ENCODE measurements around the gene SKA3.

SKA3 gene

DNA sequence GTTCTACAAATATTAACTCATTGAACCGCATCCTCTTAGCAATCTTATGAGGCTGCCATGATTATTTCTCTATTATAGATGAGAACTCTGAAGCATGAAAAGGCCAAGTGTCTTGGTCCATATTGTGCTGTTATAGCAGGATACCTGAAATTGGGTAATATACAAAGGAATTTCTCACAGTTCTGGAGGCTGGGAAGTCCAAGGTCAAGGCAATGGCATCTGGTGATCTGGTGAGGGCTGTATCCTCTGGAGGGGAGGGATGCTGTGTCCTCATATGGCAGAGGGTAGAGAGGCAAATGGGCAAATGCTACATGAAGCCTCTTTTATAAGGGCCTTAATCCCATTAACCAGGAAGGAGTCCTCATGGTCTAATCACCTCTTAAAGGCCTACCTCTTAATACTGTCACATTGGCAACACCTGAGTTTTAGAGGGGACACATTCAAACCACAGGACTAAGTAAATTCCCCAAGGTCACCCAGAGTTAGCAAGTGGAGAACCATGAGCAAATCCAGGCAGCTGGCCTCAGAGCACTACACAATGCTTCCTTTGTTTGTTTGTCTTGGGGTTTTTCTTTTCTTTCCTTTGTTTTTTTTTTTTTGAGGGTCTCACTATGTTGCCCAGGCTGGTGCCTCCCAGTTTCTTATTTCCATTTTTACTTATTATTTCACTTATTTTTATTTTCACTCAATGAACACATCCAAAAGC is 59.1 kb downstream of the SKA3 start:
- no peaks in the 10 kb centered on the region for H3K27me3 ChIP-seq (ENCODE audit: insufficient read depth, low read length)
- H3K27ac ChIP-seq (ENCODE audit: low read depth, low read length) = no peak overlapping the region
- H3K79me2 ChIP-seq (ENCODE audit: control insufficient read depth, insufficient read depth, low read length, unreplicated experiment) = no peaks in the 10 kb centered on the region
- H3K36me3 ChIP-seq (ENCODE audit: insufficient read depth, low read length) = no peaks in the 10 kb centered on the region
- no peak overlapping the region for H3K4me3 ChIP-seq (ENCODE audit: low read depth, low read length)
- no peaks in the 10 kb centered on the region for H3K4me1 ChIP-seq (ENCODE audit: control insufficient read depth, insufficient read depth, low read length, unreplicated experiment)
- H2AFZ ChIP-seq (ENCODE audit: low read length, unreplicated experiment) = no peak overlapping the region

DNA sequence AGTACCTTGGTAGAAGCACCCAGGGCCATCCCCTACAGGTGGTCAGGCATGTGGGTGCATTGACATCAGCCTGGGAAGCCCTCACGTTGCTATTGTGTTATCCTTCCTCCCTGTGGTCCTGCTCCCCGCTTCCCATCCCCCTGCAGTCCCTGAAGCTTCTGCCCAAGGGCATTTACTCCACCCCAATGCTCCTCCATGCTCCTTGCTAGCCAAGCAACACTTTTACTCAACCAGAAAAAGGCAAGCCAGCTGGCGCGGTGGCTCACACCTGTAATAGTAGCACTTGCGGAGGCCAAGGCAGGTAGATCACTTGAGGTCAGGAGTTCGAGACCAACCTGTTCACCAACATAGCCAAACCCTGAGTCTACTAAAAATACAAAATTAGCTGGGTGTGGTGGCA is 60.2 kb downstream of the SKA3 start:
- no peaks in the 10 kb centered on the region for H3K4me1 ChIP-seq (ENCODE audit: control insufficient read depth, insufficient read depth, low read length, unreplicated experiment)
- no peak overlapping the region for H3K4me3 ChIP-seq (ENCODE audit: low read depth, low read length)
- no peak overlapping the region for H2AFZ ChIP-seq (ENCODE audit: low read length, unreplicated experiment)
- no peaks in the 10 kb centered on the region for H3K36me3 ChIP-seq (ENCODE audit: insufficient read depth, low read length)
- no peaks in the 10 kb centered on the region for H3K27me3 ChIP-seq (ENCODE audit: insufficient read depth, low read length)
- no peak overlapping the region for H3K27ac ChIP-seq (ENCODE audit: low read depth, low read length)
- H3K79me2 ChIP-seq (ENCODE audit: control insufficient read depth, insufficient read depth, low read length, unreplicated experiment) = no peaks in the 10 kb centered on the region

DNA sequence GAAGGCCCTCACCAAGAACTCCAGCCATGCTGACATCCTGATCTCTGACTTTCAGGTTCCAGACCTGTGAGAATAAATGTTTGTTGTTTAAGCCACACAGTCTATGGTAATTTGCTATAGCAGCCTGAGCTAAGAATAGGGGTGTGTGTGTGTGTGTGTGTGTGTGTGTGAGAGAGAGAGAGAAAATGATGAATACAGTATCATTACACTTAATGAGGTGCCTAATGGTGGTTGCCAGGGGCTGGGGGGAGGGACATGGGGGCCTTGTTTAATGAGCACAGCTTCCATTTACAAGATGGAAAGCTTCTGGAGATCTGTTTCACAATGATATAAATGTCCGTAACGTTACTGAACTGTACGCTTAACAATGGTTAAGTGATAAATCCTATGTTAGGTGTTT is 61.1 kb downstream of the SKA3 start:
- Histone ChIP-seq H2AFZ (ENCODE audit: low read length, unreplicated experiment) (no peak overlapping the region), H3K36me3 (ENCODE audit: insufficient read depth, low read length) (no peaks in the 10 kb centered on the region), H3K27ac (ENCODE audit: low read depth, low read length) (no peak overlapping the region), H3K4me3 (ENCODE audit: low read depth, low read length) (no peak overlapping the region), H3K4me1 (ENCODE audit: control insufficient read depth, insufficient read depth, low read length, unreplicated experiment) (no peaks in the 10 kb centered on the region), H3K79me2 (ENCODE audit: control insufficient read depth, insufficient read depth, low read length, unreplicated experiment) (no peaks in the 10 kb centered on the region), H3K27me3 (ENCODE audit: insufficient read depth, low read length) (no peaks in the 10 kb centered on the region)

DNA sequence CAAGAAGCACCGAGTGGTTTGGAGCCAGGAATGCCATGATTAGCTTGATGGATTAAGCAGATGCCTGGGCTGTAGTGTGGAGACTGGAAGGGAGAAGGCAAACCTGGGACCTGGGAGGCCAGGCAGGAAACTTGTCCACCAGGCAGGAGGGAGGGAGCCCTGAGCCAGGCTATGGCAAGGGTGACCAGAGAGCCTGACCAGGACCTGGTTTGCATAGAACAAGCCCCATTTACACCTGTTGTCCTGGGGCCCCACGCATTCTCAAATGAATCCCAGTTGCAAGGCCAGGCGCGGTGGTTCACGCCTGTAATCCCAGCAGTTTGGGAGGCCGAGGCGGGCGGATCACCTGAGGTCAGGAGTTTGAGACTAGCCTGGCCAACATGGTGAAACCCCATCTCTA is 64.8 kb downstream of the SKA3 start:
- Histone ChIP-seq H3K4me3 (ENCODE audit: low read depth, low read length) (no peak overlapping the region), H3K36me3 (ENCODE audit: insufficient read depth, low read length) (no peaks in the 10 kb centered on the region), H3K79me2 (ENCODE audit: control insufficient read depth, insufficient read depth, low read length, unreplicated experiment) (no peaks in the 10 kb centered on the region), H2AFZ (ENCODE audit: low read length, unreplicated experiment) (no peak overlapping the region), H3K27me3 (ENCODE audit: insufficient read depth, low read length) (no peaks in the 10 kb centered on the region), H3K27ac (ENCODE audit: low read depth, low read length) (no peak overlapping the region), H3K4me1 (ENCODE audit: control insufficient read depth, insufficient read depth, low read length, unreplicated experiment) (no peaks in the 10 kb centered on the region)

DNA sequence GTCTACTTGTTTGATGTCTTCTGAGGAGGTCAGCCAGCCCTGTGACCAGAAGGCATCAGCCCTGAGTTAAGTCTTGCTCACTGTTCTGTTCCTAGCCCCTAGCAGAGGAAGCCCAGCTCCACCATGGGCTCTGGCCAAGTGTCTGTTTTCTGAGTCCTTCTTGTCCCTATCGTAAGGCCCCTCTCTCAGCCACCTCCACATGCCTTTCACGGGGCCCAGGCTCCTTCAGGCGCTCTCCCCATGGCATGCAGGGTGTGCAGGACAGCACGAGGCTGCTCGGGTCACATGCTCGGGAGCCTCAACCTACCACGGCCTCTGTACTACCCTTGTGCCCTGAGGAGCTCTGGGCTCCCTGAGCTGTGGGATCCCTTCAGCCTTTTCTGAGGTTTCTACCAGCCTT is 67.2 kb downstream of the SKA3 start:
- Histone ChIP-seq H3K27ac (ENCODE audit: low read depth, low read length) (no peak overlapping the region), H3K36me3 (ENCODE audit: insufficient read depth, low read length) (no peaks in the 10 kb centered on the region), H3K27me3 (ENCODE audit: insufficient read depth, low read length) (no peaks in the 10 kb centered on the region), H3K79me2 (ENCODE audit: control insufficient read depth, insufficient read depth, low read length, unreplicated experiment) (no peaks in the 10 kb centered on the region), H2AFZ (ENCODE audit: low read length, unreplicated experiment) (no peak overlapping the region), H3K4me1 (ENCODE audit: control insufficient read depth, insufficient read depth, low read length, unreplicated experiment) (peaks cover 10% of the 10 kb centered on the region), H3K4me3 (ENCODE audit: low read depth, low read length) (no peak overlapping the region)

DNA sequence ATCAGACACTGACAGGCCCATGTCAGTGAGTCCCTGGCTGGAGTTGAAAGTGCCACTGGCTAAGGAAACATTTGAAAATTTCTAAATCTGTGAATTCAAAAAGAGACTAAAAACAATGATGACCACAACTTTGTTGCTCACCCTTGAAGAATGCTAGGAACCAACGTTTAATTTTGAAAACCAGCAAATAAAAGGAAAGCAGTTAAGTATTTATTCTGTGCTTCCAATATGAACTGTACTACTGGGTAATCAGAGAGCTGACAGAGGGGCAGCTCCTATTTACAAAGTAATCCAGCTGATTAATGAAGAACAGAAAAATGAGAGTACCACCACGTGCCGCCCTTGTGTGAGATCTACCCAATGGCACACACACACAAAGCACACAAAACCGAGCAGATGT is 70.3 kb downstream of the SKA3 start:
- Histone ChIP-seq H3K27ac (ENCODE audit: low read depth, low read length) (peak overlapping the region; percentile 62), H3K36me3 (ENCODE audit: insufficient read depth, low read length) (no peaks in the 10 kb centered on the region), H2AFZ (ENCODE audit: low read length, unreplicated experiment) (peak overlapping the region; percentile 80), H3K4me3 (ENCODE audit: low read depth, low read length) (peak overlapping the region; percentile 20; the same call in 1 of the 2 replicates), H3K79me2 (ENCODE audit: control insufficient read depth, insufficient read depth, low read length, unreplicated experiment) (no peaks in the 10 kb centered on the region), H3K4me1 (ENCODE audit: control insufficient read depth, insufficient read depth, low read length, unreplicated experiment) (peaks cover 10% of the 10 kb centered on the region), H3K27me3 (ENCODE audit: insufficient read depth, low read length) (no peaks in the 10 kb centered on the region)

DNA sequence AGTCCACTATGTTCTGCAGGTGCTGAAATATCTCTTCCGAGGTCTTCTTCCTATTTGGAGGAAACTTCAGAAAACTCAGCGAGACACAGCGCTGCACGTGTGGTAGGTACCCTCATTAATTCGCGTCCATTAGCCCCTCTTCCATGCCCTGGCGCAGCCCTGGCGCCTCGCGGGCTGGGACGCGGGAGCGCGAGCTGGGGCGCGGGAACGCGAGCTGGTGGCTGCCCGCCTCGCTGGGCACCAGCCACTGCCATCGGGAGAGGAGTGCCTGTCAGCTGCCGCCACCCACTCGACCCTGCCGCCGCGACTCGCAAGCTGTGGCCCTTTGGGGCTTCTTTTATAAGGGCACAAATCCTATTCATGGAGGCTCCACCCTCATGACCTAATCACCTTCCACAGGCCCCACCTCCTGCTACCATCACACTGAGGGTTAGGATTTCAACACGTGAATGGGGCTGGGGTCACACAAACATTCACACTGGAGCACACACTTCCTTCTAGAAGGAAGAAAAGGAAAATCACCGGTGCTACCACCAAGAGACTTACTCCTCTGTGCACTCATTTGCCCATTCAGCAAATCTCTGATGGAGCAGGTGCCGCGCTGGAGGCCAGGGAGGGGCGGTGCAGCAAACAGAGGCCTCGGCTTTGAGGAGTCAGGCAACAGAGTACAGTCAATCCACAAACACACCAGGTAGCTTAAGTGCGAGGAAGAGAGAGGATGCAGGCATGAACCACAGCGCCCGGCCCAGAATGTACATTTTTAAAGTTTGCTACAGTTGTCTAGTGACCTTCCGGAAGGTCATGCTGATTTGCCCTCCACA is 71.9 kb downstream of the SKA3 start:
- Histone ChIP-seq H3K4me1 (ENCODE audit: control insufficient read depth, insufficient read depth, low read length, unreplicated experiment) (peaks cover 10% of the 10 kb centered on the region), H2AFZ (ENCODE audit: low read length, unreplicated experiment) (no peak overlapping the region), H3K4me3 (ENCODE audit: low read depth, low read length) (no peak overlapping the region), H3K27ac (ENCODE audit: low read depth, low read length) (no peak overlapping the region), H3K27me3 (ENCODE audit: insufficient read depth, low read length) (no peaks in the 10 kb centered on the region), H3K36me3 (ENCODE audit: insufficient read depth, low read length) (no peaks in the 10 kb centered on the region), H3K79me2 (ENCODE audit: control insufficient read depth, insufficient read depth, low read length, unreplicated experiment) (no peaks in the 10 kb centered on the region)

All from ACC112 (cell line).